ENCODE results near the gene WNT9A.
A peak's percentile ranks its signal among the peaks of the same experiment; 100 is the strongest.

WNT9A gene

DNA sequence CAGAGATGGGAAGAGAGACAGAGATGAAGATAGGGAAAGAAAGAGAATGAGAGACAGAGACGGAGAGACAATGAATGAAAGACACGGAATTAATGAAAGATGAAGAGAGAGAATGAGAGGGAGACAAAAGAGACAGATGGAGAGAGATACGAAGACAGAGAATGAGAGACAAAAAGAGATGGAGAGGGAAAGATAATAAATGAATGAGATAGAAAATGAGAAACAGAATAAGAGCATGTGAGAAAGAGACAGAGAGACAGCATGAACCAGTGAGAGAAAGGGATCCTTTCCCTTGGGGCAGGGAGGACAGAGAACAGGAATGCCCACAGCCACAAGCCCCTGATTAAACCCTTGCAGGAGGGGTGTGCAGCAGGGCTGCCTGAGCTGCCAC, 5.3 kb upstream of the WNT9A start:
- DNase-seq: no peak

DNA sequence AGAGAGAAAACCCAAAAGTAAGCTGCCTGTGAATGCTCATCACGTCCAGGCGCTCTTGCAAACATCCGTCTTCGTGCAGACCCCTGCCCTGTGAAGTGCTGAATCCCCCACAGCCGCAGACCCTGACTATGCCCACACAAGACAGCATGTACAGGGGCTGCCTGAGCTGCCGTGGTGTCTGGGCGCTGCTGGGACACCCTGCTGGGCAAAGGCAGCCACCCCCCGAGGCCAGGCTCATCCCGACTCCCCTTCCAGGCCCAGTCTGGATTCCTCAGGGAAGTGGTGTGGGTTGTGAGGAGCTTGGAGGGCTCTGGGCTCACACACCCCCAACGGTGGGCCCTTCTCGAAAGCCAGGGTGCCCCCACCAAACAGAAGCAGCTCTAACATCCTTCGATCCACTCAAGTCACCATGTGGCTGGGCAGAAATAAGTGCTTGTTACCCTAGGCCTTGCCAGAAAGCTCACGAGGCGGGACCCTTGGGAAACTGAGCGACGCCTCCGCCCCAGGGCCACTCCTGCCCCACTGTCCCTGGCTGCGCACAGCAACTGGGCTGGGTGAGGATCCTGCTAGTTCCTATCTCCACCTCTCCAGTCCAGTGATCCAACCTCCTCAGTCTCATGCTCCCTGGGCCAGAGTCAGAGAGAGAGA, 4.8 kb upstream of the WNT9A start:
- no peak for DNase-seq

DNA sequence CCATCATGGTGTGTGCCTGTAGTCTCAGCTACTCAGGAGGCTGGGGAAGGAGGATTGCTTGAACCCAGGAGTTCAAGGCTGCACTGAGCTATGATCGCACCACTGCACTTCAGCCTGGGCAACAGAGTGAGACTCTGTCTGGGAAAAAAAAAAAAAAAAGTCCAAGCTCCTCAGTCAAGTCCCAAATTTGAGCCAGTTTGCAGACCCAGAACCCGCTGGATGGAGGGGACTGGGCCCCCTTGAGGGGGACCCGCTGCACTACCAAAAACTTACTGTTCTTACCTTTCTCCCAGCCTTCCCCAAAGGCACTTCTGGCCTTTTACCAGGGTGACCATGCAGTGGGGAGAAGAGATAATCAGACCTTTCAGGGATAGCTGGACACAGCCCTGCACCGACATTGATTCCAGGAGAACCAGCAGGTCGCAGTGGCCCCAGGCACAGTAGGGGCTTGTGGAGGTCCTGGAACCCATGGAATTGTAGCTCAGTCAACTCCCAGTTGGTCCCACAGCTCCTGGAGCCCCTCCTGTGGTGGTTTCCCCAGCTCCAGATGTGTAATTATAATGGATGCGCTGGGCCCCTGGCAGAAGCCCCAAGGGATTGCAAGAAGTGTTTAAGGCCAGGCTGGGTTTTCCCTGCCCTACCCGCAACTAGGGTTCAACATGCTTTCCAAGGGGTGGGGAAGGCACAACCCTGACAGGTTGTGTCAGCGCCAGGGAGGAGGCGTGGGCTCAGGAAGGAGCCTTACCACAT, 4.1 kb upstream of the WNT9A start:
- no peak for DNase-seq

DNA sequence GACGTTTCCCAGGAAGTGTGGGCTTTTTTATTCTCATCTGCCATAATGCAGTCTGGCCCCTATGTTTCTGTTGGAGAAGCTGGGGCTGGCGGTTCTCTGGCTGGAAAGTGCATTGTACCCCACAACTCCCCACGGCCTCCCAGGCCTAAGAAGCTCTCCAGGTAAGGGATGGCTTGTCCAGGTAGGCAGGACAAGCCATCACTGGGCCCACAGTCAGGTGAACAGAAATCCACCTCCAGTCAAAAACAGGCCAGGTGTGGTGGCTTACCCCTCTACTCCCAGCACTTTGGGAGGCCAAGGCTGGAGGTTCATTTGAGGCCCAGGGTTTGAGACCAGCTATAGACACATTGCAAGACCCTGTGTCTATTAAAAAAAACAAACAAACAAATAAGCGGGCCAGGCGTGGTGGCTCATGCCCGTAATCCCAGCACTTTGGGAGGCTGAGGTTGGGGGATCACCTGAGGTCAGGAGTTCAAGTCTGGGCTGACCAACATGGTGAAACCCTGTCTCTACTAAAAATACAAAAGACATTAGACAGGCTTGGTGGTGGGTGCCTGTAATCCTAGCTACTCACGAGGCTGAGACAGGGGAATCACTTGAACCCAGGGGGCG, 3.1 kb upstream of the WNT9A start:
- no peak for DNase-seq

DNA sequence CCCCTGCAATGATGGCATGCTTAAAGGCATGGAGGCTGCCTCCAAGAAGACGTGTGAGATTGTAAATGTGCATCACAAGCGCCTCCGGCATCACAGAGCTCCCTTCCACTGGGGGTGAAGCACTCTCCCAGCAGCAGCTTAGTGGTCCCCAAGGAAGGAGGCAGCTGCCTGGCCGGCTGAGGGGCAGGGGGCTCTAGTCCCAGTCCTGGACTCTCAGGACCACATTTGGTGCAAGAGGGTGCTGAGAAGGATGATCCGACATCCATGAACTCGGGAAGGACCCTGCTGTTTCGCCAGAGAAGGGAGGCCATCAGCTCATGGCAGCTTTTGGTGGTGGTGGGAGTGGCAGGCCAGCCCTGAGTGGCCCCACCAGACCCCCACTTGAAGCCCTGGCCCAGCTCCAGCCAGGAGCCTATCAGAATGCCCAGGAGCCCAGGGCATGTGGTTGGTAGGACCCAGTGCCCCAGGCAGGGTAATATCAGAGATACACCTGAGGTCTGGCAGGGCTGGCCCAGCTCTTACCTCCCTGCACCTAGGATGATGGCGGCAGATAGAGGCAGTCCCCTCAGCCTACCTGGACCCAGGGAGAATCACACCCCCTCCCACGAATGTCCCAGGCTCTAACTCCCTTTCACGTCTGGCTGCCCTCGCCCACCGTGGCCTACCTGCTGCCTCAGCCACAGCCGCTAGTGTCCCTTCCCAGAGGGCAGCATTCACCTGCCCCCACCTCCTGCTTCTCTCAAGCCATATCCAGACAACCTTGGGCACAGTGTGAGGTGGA, 2.4 kb upstream of the WNT9A start:
- DNase-seq: no peak

GRCh38 chr1:227949341-227949921, 1.7 kb upstream of the WNT9A start:
- no peak for DNase-seq

DNA sequence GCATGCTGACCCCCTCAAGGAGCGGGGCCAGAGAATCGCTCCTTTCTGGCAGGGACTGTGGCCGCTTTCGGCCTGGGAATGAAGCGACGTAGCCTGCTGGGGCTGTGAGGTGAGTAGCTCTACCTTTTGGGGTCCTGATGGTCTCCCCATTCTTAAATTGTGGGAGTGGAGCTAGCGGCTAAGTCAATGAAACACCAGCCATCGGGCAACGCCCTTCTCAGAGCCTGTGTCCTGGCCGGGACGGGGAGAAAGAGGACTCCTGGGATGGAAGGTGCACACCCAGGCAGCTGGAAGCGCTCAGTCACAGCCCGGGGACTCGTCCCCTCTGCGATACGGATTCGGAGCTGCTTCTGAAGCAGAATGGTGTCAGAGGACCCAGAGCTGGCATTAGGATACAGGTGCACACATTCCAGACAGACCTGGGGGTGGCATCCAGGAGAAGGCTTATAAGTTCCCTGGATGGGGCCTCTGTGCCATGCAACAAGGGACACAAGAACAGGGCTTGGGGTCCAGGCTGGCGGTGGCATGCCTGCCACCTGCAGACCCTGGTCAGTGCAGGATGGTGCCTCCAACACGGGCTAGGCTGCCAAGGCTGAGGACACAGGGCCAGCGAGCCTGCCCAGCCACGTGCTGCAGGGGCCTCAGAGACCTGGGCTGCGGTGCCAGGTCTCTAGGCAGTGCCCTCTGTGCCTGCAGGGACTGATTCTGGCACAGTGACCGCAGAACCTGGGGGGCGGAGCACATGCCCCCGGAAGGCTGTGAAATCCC, 945 bp upstream of the WNT9A start:
- no peak for DNase-seq

- no peak for DNase-seq
These were observed 401 bp downstream of the WNT9A start for GRCh38 chr1:227947386-227947675.

- DNase-seq: peak; percentile 39
These were observed 927 bp downstream of the WNT9A start for GRCh38 chr1:227946624-227947385.

- DNase-seq: no peak
These were observed 1.7 kb downstream of the WNT9A start for GRCh38 chr1:227945891-227946623.

DNA sequence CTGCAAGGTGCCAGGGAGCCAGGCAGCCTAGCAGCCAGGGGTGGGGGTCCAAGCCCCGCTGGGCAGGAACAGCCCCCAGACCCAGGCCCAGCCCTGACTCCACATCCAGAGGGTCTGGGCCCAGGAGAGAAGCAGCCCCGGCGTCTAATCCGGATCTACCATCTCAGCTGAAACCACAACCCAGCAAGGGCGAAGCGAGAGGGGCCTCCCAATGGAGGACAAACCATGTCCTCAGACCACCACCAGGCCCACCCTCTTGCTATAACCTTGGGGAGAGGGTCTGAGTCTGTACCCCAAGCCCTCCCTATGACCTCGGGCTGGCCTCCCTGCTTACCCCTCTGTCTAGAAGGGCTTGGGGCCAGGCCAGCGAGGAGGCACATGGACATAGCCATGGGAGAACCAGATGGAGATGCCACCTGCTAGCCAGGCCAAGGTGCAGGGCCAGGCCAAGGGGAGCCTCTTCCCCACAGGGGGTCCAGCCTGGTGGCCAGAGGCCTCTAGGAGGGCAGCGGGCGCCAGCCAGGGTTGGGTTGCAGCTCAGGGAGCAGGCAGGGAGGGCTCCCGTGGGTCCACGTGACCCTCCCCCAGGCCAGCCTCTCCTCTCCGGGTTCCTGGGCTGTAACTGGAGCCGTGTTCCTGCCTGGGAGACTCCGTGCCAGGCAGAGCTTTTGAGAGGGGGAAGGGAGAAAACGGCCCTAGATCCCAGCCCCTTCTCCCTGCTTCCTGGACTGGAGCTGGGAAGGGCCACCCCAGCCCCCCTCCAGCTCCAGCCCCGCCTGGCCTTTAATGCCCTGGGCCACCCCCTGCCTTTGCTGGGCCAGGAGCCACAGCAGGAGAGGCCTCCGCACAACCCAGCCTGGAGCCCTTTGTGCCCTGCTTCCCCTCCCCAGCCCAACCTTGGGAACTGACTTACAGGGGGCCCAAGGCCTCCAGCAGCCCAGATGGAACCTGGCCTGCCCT, 2.5 kb downstream of the WNT9A start:
- no peak for DNase-seq

DNA sequence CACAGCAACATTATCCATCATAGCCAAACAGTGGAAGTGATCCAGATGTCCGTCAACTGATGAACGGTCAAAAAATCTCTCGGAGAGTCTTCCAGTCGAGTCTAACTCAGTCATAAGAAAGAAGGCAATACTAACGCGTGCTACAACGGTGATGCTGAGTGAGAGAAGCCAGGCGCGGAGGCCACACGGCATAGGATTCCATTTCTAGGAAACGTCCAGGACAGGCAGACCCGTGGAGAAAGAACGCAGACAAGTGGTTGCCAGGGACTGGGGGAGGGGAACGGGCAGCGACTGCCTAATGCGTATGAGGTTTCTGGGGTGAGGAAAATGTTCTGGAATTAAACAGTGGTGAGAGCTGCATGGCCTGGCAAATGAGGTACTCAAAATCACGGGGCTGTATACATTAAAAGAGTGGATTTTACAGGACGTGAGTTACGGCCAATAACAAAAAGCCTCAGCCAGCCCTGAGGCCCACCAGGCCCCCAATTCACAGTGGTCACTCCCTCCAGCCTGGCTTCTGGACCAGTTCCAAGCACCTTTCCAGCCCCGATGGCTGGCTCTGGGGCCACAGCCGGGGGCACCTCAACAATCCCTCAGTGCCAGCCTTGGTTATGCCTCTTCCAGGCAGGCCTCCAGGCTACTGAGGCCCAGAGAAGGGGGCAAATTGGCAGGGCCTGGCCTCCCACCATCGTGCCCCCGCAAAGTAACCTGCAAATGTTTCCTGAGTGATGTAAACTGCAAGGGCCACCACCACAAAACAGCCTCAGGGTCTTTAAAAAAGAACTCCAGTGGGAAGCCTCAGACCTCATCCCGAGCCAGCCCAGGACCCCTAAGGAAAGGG, 3.4 kb downstream of the WNT9A start:
- DNase-seq: no peak

GRCh38 chr1:227943381-227944089, 4.2 kb downstream of the WNT9A start:
- no peak for DNase-seq

- DNase-seq: no peak
These were observed 4.9 kb downstream of the WNT9A start for GRCh38 chr1:227942716-227943261.

DNA sequence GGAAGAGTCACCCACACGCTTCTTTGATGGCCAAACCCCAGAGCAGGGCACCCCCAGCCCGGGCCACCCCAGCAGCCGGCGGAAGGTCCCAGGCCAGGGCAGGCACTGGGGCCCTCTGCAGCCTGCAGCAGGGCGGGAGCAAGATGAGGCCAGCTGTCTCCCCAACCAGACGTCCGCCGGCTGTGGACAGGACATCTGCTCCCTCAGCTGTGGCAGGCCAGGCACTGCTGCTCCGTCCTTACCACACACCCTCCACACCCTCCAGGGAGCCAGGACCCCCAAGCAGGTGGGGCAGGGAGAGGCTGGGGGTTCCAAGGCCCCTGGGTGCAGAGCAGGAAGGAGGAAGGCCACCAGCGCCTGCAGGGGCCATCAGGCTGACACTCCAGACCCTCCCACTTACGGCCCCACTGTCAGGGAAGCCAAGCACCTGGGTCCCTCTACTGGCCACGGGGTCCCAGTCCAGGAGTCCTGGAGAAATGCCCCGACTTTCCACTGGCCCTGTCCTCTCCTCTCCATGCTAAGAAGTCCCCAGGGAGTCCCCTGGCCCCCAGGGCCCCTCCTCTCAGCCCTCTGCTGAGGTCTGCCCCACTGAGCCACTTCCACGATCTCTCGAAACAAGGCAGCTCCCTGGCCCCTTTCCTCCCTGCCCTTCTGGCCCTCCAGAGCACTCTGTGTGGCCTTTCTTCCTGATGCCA, 5.6 kb downstream of the WNT9A start:
- DNase-seq: no peak

DNA sequence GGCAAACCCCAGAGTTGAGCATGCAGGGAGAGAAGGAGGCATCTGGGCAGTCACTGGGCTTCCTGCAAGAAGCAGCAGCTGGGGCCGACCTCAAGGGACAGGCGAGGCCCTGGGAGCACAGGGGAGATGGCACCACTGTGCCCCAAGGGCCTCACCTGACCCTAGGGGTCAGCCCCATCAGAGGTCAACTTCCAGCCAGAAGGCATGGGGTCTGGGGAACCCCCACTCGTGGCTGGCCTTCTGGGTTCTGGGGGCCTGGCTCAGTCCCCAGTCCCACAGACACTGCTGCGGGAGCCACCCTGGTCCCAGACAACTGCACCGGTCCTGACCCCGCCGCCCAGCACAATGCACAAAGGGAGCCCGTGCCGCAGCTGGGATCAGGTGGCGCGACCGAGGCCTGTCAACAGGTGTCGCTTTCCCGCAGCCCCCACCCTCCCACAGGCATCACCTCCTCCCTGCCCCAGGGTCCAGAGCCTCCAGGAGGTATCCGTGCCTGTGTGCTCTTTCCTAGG, 6.2 kb downstream of the WNT9A start:
- DNase-seq: no peak

GRCh38 chr1:227940791-227941241, 6.9 kb downstream of the WNT9A start:
- no peak for DNase-seq

Data from T-helper 9 cell (primary cell).